ENCODE results near the gene EML4. TPM values are rescaled to one million over a fixed set of nuclear protein-coding genes. Genes with fewer than 3 reads are reported as not detected.

The EML4 gene
- total RNA-seq, 1 donor from 2014 or later: 95.8 TPM

DNA sequence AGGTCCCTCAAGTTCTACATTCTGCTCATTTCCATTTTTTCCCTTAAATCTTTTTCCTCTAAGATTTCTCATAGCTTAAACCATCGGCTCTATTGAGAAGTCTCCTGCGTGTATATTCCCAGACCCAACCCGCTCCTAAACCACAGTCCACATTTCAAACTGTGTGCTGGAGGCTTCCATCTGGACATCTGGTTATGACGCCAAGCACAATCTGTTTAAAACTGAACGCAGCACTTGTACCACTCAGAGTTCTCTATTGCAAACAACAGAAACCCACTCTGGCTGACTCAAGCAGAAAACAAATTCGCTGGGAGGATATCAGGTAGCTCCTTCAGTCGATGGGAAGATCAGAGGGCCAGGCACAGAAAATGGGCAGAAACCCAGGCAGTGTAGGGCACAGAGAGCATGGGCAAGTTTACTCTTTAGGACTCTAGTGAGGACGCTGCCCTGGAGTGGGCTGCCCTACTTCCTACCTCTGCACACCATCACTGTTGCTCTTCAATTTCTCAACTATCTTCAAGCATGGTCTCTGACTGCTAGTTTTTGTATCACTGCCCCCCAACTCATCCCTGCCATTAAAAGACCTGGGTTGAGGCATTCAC is 5.6 kb upstream of the EML4 start:
- DNase-seq (no peak), ATAC-seq (ENCODE audit: low read depth) (no peak)
- ChIA-PET POLR2A (interaction anchor here (0.6 to 0.7 kb wide), 2 partner anchors 9 to 33 kb away, joined by 3 to 4 read pairs; no protein-coding TSS in a partner anchor), CTCF (interaction anchor here (0.9 kb wide), 1 partner anchor 25 kb away, joined by 4 read pairs; no protein-coding TSS in a partner anchor)
- H3K27ac Mint-ChIP-seq: no peak overlapping the region
- H3K27me3 Mint-ChIP-seq: no peaks in the 10 kb centered on the region
- H3K4me1 Mint-ChIP-seq: peaks cover 34% of the 10 kb centered on the region
- TF ChIP-seq, protein P1, sequence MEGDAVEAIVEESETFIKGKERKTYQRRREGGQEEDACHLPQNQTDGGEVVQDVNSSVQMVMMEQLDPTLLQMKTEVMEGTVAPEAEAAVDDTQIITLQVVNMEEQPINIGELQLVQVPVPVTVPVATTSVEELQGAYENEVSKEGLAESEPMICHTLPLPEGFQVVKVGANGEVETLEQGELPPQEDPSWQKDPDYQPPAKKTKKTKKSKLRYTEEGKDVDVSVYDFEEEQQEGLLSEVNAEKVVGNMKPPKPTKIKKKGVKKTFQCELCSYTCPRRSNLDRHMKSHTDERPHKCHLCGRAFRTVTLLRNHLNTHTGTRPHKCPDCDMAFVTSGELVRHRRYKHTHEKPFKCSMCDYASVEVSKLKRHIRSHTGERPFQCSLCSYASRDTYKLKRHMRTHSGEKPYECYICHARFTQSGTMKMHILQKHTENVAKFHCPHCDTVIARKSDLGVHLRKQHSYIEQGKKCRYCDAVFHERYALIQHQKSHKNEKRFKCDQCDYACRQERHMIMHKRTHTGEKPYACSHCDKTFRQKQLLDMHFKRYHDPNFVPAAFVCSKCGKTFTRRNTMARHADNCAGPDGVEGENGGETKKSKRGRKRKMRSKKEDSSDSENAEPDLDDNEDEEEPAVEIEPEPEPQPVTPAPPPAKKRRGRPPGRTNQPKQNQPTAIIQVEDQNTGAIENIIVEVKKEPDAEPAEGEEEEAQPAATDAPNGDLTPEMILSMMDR (IDR thresholded peaks at IDR 0.05): no peak
- peaks cover 7% of the 10 kb centered on the region for H3K36me3 Mint-ChIP-seq (ENCODE audit: low read depth)
- H3K9me3 Mint-ChIP-seq: no peaks in the 10 kb centered on the region
- H3K4me3 Mint-ChIP-seq: no peak overlapping the region
- intact Hi-C loops (cut with micrococcal nuclease): no loop called here

DNA sequence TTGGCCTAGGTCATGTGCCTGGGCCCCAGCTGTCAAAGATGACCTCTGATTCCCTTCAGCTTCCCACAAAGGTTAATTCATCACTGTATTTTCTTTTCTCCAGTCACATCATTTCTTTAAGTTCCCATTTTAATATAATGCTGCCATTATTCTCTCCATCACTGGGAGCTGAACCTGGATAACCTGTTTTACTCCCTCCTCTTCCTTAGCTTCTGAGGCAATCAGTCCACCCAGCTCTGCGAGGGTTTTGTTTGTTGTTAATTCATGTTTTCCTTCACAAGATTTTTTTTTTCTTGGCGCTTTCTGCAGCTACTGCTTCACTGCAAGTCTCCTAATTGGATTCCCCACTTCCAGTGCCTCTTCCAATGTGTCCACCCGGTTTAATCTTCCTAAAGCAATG is 5.1 kb upstream of the EML4 start:
- CTCF ChIA-PET: interaction anchor here (0.9 kb wide), 1 partner anchor 25 kb away, joined by 4 read pairs; no protein-coding TSS in a partner anchor
- H3K27me3 Mint-ChIP-seq: no peaks in the 10 kb centered on the region
- H3K4me1 Mint-ChIP-seq: peaks cover 39% of the 10 kb centered on the region
- H3K9me3 Mint-ChIP-seq: no peaks in the 10 kb centered on the region
- POLR2A ChIA-PET: interaction anchor here (0.7 kb wide), 1 partner anchor 9 kb away, joined by 3 read pairs; no protein-coding TSS in a partner anchor
- TF ChIP-seq, protein P1 (IDR thresholded peaks at IDR 0.05): no peak
- H3K4me3 Mint-ChIP-seq: no peak overlapping the region
- DNase-seq (no peak), ATAC-seq (ENCODE audit: low read depth) (no peak)
- intact Hi-C loops (cut with micrococcal nuclease): no loop called here
- H3K27ac Mint-ChIP-seq: no peak overlapping the region
- peaks cover 7% of the 10 kb centered on the region for H3K36me3 Mint-ChIP-seq (ENCODE audit: low read depth)

DNA sequence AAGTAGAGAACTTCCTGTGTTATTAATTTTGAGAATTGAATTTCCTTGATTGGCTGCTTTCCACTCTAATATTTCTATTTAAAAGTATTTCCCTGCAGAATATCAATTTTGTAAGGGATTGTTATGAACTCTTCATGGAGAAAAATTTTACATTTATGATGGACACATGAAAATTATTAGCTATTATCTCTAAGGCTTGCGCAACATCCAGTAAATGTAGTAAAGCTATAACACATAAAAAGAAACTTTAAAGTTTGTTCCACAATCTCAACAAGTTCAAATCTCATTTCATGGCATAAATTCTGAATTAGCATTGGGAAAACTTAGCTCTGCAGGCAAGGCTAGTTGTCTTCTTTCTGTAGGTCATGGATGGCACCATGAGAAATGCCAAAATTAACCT is 4.2 kb upstream of the EML4 start:
- DNase-seq (no peak), ATAC-seq (ENCODE audit: low read depth) (no peak)
- POLR2A ChIA-PET: no interaction called here
- intact Hi-C loops (cut with micrococcal nuclease): no loop called here
- Mint-ChIP-seq H3K4me1 (peaks cover 39% of the 10 kb centered on the region), H3K27me3 (no peaks in the 10 kb centered on the region), H3K4me3 (no peak overlapping the region), H3K27ac (no peak overlapping the region), H3K9me3 (no peaks in the 10 kb centered on the region), H3K36me3 (ENCODE audit: low read depth) (peaks cover 7% of the 10 kb centered on the region)
- TF ChIP-seq, protein P1 (IDR thresholded peaks at IDR 0.05): no peak
- CTCF ChIA-PET: no interaction called here

DNA sequence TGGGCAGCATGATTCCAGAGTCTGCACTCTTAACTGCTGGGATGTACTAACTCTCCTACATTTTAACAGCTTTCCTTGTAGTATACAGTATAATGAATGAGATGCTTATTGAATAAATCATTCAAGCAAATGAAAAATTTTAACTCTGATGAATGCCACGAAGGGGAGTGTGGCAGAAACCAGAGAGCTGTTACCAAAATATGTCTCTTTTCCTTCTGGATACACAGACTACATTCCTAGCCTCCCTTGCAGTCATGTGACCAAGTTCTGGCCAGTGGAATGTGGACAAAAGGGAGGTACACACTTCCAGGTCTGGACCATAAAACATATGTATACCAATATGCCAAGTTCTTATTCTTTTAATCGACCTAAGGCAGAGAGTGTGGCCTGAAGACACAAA is 1.7 kb upstream of the EML4 start:
- no peak overlapping the region for H3K4me3 Mint-ChIP-seq
- DNase-seq (no peak), ATAC-seq (ENCODE audit: low read depth) (no peak)
- CTCF ChIA-PET: interaction anchor here (0.8 to 1.4 kb wide), 5 partner anchors 31 to 71 kb away, joined by 3 to 6 read pairs (median 3); no protein-coding TSS in a partner anchor
- no peaks in the 10 kb centered on the region for H3K9me3 Mint-ChIP-seq
- peaks cover 19% of the 10 kb centered on the region for H3K4me1 Mint-ChIP-seq
- peaks cover 7% of the 10 kb centered on the region for H3K36me3 Mint-ChIP-seq (ENCODE audit: low read depth)
- TF ChIP-seq, protein P1 (IDR thresholded peaks at IDR 0.05): no peak
- intact Hi-C loops (cut with micrococcal nuclease): no loop called here
- H3K27ac Mint-ChIP-seq: no peak overlapping the region
- POLR2A ChIA-PET: interaction anchor here (0.6 to 1.6 kb wide), 5 partner anchors 20 to 1004 kb away, joined by 3 to 10 read pairs (median 4); no protein-coding TSS in a partner anchor
- no peaks in the 10 kb centered on the region for H3K27me3 Mint-ChIP-seq

DNA sequence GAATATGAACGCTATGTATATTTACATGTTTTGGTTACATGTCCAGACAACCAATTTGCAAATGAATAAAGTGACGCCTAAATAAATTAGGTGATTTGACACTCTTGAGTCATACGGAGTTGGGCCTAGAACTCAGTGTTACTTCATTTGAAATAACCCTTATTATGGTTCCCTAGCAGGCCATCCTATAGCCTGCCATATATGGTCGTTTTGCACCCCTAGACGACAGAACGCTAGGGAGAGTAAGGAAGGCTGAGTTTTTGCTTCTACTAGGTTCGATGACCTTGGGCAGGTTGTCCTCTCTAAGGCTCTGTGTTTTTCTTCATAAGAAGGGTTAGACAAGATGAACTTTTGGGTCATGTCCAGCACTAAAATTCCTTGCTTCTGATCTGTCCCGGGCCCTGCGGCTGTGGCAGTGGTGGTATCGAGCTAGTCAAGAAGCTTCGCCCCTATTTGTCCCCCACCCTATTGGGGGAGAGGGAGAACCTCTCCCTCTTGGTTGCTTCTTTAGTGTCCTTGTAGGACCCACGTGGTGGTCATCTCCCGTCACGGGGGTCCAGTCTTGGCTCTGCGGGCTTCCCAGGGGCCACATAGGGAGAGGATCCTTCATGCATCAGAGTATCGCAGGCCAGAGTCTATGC is 574 bp upstream of the EML4 start:
- CTCF ChIA-PET: no interaction called here
- Mint-ChIP-seq H3K27ac (no peak overlapping the region), H3K9me3 (no peaks in the 10 kb centered on the region), H3K4me1 (peaks cover 21% of the 10 kb centered on the region), H3K27me3 (no peaks in the 10 kb centered on the region), H3K36me3 (ENCODE audit: low read depth) (peaks cover 7% of the 10 kb centered on the region), H3K4me3 (no peak overlapping the region)
- ATAC-seq (ENCODE audit: low read depth): no peak
- intact Hi-C loops (cut with micrococcal nuclease): loop anchor here (1.0 kb wide), 6 partner anchors 14 to 328 kb away; partner anchors contain the start of gene COX7A2L
- no peak for DNase-seq
- TF ChIP-seq, protein P1 (IDR thresholded peaks at IDR 0.05): no peak
- POLR2A ChIA-PET: interaction anchor here (0.5 to 5.9 kb wide), 9 partner anchors 23 to 64 kb away, joined by 3 to 62 read pairs (median 3); no protein-coding TSS in a partner anchor

Measured in activated B cell treated with CpG ODN at 0.5 μM for 24 hours (primary cell).